Pons (tissue), 1 donor: Measurements from ENCODE around the gene PAX7.

Source experiments
- DNase-seq: peaks from one replicate; pipeline ENCODE4 v3.0.0-alpha.2; 2016; ENCODE audit warnings: low spot score

PAX7 gene

GRCh38 chr1:18618546-18619466, 11.8 kb upstream of the PAX7 start:
- DNase-seq, result no peak

- no peak for DNase-seq
Measured at GRCh38 chr1:18619467-18619835, 11.2 kb upstream of the PAX7 start.

- DNase-seq, result no peak
Measured at GRCh38 chr1:18628511-18628910, 2.1 kb upstream of the PAX7 start.

GRCh38 chr1:18629659-18630510, 761 bp upstream of the PAX7 start:
- no peak for DNase-seq

GRCh38 chr1:18631496-18632217, 1.0 kb downstream of the PAX7 start:
- DNase-seq, result no peak

- DNase-seq, result no peak
Measured at GRCh38 chr1:18632218-18632588, 1.6 kb downstream of the PAX7 start.

GRCh38 chr1:18632783-18633421, 2.3 kb downstream of the PAX7 start:
- DNase-seq, result no peak

GRCh38 chr1:18633422-18634155, 2.9 kb downstream of the PAX7 start:
- no peak for DNase-seq

- no peak for DNase-seq
Measured at GRCh38 chr1:18634276-18634675, 3.6 kb downstream of the PAX7 start.

GRCh38 chr1:18635070-18635577, 4.5 kb downstream of the PAX7 start:
- no peak for DNase-seq

- no peak for DNase-seq
Measured at GRCh38 chr1:18635891-18636595, 5.4 kb downstream of the PAX7 start.

GRCh38 chr1:18636596-18637508, 6.2 kb downstream of the PAX7 start:
- DNase-seq, result no peak

- no peak for DNase-seq
Measured at GRCh38 chr1:18637511-18637960, 6.9 kb downstream of the PAX7 start.

GRCh38 chr1:18637962-18638834, 7.6 kb downstream of the PAX7 start:
- no peak for DNase-seq

- no peak for DNase-seq
Measured at GRCh38 chr1:18638835-18639364, 8.3 kb downstream of the PAX7 start.

- DNase-seq, result no peak
Measured at GRCh38 chr1:18639368-18640055, 8.9 kb downstream of the PAX7 start.
